ENCODE results near the gene ZDHHC5.

ZDHHC5 gene, protein sequence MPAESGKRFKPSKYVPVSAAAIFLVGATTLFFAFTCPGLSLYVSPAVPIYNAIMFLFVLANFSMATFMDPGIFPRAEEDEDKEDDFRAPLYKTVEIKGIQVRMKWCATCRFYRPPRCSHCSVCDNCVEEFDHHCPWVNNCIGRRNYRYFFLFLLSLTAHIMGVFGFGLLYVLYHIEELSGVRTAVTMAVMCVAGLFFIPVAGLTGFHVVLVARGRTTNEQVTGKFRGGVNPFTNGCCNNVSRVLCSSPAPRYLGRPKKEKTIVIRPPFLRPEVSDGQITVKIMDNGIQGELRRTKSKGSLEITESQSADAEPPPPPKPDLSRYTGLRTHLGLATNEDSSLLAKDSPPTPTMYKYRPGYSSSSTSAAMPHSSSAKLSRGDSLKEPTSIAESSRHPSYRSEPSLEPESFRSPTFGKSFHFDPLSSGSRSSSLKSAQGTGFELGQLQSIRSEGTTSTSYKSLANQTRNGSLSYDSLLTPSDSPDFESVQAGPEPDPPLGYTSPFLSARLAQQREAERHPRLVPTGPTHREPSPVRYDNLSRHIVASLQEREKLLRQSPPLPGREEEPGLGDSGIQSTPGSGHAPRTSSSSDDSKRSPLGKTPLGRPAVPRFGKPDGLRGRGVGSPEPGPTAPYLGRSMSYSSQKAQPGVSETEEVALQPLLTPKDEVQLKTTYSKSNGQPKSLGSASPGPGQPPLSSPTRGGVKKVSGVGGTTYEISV

DNA sequence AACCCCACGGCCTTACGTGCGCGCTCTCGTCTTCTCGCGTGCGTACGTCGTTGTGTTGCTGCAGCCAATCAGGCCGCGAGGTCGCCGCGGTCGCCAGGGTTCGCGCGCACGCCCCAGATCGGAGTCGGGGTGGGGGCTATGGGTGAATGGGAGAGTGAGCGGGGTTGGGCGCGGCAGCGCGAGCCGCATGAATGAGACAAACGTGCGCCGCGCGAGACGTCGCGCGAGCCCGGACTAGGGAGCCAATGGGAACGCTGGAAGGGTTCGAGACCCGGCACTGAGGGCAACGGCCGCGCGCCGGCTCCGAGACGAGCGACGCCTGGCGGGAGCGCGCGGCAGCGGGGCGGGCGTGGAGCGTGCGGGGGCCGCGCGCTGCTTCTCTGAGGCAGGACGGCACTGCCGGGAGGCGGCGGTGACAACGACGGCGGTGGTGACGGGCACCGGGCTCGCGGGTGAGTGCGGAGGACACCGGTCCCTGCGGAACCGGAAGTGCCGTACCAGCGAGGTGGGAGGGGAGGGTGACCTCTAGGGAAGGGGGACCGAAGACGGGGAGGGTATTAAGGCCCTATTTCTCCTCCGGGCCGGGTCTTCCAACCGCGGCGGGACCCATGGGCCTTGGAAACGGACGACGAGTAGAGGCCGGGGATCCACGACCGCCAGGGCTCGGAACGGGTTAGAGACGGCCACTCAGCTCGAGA is at the start of gene ZDHHC5:
Gene ZDHHC5 (plus strand): TSS at position 379 of the 698 bp plus-strand sequence. CDS start 4,977 bp downstream, outside the sequence.
- DNase-seq (ENCODE audit: low read depth), result peak; percentile 99
- TF ChIP-seq, protein P1, sequence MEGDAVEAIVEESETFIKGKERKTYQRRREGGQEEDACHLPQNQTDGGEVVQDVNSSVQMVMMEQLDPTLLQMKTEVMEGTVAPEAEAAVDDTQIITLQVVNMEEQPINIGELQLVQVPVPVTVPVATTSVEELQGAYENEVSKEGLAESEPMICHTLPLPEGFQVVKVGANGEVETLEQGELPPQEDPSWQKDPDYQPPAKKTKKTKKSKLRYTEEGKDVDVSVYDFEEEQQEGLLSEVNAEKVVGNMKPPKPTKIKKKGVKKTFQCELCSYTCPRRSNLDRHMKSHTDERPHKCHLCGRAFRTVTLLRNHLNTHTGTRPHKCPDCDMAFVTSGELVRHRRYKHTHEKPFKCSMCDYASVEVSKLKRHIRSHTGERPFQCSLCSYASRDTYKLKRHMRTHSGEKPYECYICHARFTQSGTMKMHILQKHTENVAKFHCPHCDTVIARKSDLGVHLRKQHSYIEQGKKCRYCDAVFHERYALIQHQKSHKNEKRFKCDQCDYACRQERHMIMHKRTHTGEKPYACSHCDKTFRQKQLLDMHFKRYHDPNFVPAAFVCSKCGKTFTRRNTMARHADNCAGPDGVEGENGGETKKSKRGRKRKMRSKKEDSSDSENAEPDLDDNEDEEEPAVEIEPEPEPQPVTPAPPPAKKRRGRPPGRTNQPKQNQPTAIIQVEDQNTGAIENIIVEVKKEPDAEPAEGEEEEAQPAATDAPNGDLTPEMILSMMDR (conservative IDR thresholded peaks at IDR 0.05; ENCODE audit: control insufficient read depth, insufficient read depth, low read depth, low read length), result no peak

DNA sequence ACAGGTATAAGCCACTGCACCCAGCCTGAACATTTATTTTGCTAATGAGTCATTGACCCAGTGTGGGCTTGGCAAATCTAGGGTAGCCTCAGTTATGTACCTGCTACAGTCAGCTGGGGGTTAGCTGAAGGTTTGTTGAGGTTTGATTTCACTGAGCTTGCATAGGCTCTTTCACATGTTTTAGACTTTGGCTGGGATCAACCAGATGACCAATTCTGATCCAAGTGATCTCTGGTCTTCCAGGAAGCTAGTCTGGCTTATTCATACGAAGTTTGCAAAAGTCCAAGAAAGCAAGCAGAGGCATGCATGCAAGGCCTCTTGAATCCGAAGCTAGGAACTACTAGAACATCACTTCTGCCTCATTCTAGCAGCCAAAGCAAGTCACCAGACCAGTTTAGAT is 49.5 kb upstream of the ZDHHC5 start:
- TF ChIP-seq, protein P1 (conservative IDR thresholded peaks at IDR 0.05; ENCODE audit: control insufficient read depth, insufficient read depth, low read depth, low read length), result no peak
- no peak overlapping the region for H3K4me3 ChIP-seq (ENCODE audit: control insufficient read depth, low read depth, low read length)
- DNase-seq (ENCODE audit: low read depth), result no peak

More for the DNA sequence above, at the start of gene ZDHHC5:
- H3K4me3 ChIP-seq (ENCODE audit: control insufficient read depth, low read depth, low read length), result peak within 1 kb of the TSS; percentile 78

DNA sequence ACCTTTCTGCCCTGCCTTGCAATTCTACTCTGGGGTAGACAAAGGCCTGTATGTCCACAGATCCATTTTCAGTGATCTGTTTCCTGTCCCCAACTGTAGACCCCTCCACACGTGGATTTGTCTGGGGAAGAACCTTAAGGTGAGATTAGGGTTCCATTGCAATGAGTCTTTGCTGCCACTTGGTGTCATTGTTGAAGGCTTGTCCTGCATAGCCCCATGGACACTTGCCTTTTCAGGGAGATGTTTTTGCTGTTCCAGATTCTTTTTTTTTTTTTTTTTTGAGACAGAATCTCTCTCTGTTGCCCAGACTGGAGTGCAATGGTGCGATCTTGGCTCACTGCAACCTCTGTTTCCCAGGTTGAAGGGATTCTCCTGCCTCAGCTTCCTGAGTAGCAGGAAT is 48.6 kb upstream of the ZDHHC5 start:
- TF ChIP-seq, protein P1 (conservative IDR thresholded peaks at IDR 0.05; ENCODE audit: control insufficient read depth, insufficient read depth, low read depth, low read length), result peak; percentile 35
- H3K4me3 ChIP-seq (ENCODE audit: control insufficient read depth, low read depth, low read length), result no peak overlapping the region
- DNase-seq (ENCODE audit: low read depth), result no peak

DNA sequence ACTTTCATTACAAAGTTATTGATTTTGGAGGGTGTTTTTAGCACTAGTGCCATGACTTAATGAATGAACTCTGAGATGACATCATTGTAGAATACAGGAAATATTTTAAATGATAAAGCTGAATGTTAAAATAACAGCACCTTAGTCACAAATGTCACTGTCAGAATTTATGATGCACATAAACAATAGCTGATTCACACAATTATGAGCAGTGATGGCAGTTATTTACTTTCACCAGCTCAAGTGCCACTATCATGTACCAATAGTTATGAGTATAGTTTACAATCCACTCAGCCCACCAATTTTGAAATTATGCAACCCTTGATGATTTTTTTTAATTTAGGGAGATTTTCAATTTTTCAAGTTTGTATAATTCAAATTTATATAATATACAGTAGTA is 47.4 kb upstream of the ZDHHC5 start:
- no peak overlapping the region for H3K4me3 ChIP-seq (ENCODE audit: control insufficient read depth, low read depth, low read length)
- no peak for DNase-seq (ENCODE audit: low read depth)
- TF ChIP-seq, protein P1 (conservative IDR thresholded peaks at IDR 0.05; ENCODE audit: control insufficient read depth, insufficient read depth, low read depth, low read length), result no peak

DNA sequence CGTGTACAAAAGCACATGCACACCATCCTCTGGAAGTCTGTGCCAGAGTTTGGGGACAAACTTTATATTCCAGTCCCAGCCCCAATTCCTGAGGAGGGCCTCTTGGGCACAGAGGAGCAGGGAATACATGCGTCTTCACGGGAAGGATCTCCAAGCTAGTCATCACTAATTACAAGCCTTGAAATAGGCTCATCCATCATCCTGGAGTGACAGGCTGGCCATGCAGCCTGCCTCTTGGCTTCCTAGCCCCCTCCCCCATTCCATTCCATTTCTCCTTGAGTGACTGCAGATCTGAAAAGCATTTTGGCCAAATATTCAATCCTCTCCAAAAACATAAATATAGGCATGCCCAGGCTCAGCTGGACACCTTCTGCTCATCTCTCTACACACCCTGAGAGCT is 45.7 kb upstream of the ZDHHC5 start:
- TF ChIP-seq, protein P1 (conservative IDR thresholded peaks at IDR 0.05; ENCODE audit: control insufficient read depth, insufficient read depth, low read depth, low read length), result no peak
- H3K4me3 ChIP-seq (ENCODE audit: control insufficient read depth, low read depth, low read length), result no peak overlapping the region
- no peak for DNase-seq (ENCODE audit: low read depth)

DNA sequence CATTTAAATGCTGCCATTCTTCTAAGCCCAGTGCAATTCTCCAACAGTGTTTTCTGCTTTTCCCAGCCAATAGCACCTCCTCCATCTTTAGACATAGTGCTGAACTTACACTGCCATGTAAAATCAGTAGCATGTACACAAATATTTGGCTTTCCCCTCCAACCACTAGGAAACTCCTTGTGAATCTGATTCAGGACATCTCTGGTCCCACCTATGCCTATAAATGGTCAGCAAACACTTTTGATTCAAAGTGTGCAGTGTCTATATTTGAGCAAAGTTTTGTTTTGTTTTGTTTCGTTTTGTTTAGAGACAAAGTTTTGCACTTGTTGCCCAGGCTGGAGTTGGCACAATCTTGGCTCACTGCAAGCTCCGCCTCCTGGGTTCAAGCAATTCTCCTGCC is 43.0 kb upstream of the ZDHHC5 start:
- TF ChIP-seq, protein P1 (conservative IDR thresholded peaks at IDR 0.05; ENCODE audit: control insufficient read depth, insufficient read depth, low read depth, low read length), result no peak
- no peak overlapping the region for H3K4me3 ChIP-seq (ENCODE audit: control insufficient read depth, low read depth, low read length)
- no peak for DNase-seq (ENCODE audit: low read depth)

All from fibroblast of mammary gland (primary cell).